Esophagus squamous epithelium (tissue), 5 donors: ENCODE results near the gene ANK3. TPM values are rescaled to one million over a fixed set of nuclear protein-coding genes. Genes with fewer than 3 reads are reported as not detected.
A peak's percentile ranks its signal among the peaks of the same experiment; 100 is the strongest.

Experiments used
- DNase-seq: peaks from one replicate; lab custom pipeline; 2025; lab: John Stamatoyannopoulos, UW
- H3K27ac ChIP-seq, 4 donors: fragments of 200-600 bp; sonication (generic); one replicate each; pipeline ENCODE4 v1.5.1; 2016 to 2019; ENCODE audit warnings: mild to moderate bottlenecking in 1 of 4
- H3K27me3 ChIP-seq, 4 donors: fragments of 200-600 bp; sonication (generic); 1 replicate in 3 of 4; 2 replicates in 1 of 4; pipeline versions ENCODE4 v1.5.1 to v1.6.0; 2017 to 2021; ENCODE audit warnings: antibody characterized with exemption in 1 of 4
- H3K36me3 ChIP-seq, 3 donors: fragments of 200-600 bp; sonication (generic); one replicate each; pipeline ENCODE4 v1.5.1; 2016 to 2019
- H3K4me1 ChIP-seq, 3 donors: fragments of 200-600 bp; sonication (generic); one replicate each; pipeline ENCODE4 v1.5.1; 2017 to 2019
- H3K4me3 ChIP-seq, 4 donors: fragments of 200-600 bp; sonication (generic); 1 replicate in 3 of 4; 2 replicates in 1 of 4; pipeline ENCODE4 v1.5.1; 2016 to 2019; ENCODE audit warnings: mild to moderate bottlenecking in 2 of 4, moderate library complexity in 1 of 4
- H3K9me3 ChIP-seq, 3 donors: fragments of 200-600 bp; sonication (generic); one replicate each; pipeline ENCODE4 v1.5.1; 2016 to 2019
- POLR2A ChIP-seq, 4 donors: fragments of 450-650 bp; IDR thresholded peaks; one replicate each; pipeline ENCODE4 v1.6.1; 2017; ENCODE audit warnings: antibody characterized with exemption in 4 of 4, mild to moderate bottlenecking in 4 of 4, moderate library complexity in 3 of 4
- WGBS, 2 donors: methylation state at CpG; one replicate each; pipeline ENCODE4 v1.1.5; 2018; 5-methylcytosine and 5-hydroxymethylcytosine counted together
- intact Hi-C: fragments of 100-400 bp; cut with DNase I; formaldehyde crosslinking; loops from one replicate; pipeline ENCODE4 v1.15.0; 2022
- total RNA-seq, 4 donors: library from RNA; depleted of rRNA; stranded (reverse); fragments of >200 nt; gene quantifications; one replicate each; pipeline ENCODE4 v1.1.0, GENCODE V29; 2016
- TF ChIP-seq, protein P1 (sequence below), 6 experiments: fragments of 450-650 bp in 4 of 6; fragments of 200-600 bp in 2 of 6; sonication (generic) in 2 of 6; IDR thresholded peaks; one replicate each; pipeline ENCODE4 v1.5.1; 2016 to 2019; ENCODE audit warnings: antibody characterized with exemption in 6 of 6, mild to moderate bottlenecking in 4 of 6, moderate library complexity in 4 of 6
- donor health status: DM: yes; HTN: yes; CAD: no.

Gene ANK3
- total RNA-seq, 4 donors from 2014 or later = 23.1 to 59.1 (median 33.0) TPM

DNA sequence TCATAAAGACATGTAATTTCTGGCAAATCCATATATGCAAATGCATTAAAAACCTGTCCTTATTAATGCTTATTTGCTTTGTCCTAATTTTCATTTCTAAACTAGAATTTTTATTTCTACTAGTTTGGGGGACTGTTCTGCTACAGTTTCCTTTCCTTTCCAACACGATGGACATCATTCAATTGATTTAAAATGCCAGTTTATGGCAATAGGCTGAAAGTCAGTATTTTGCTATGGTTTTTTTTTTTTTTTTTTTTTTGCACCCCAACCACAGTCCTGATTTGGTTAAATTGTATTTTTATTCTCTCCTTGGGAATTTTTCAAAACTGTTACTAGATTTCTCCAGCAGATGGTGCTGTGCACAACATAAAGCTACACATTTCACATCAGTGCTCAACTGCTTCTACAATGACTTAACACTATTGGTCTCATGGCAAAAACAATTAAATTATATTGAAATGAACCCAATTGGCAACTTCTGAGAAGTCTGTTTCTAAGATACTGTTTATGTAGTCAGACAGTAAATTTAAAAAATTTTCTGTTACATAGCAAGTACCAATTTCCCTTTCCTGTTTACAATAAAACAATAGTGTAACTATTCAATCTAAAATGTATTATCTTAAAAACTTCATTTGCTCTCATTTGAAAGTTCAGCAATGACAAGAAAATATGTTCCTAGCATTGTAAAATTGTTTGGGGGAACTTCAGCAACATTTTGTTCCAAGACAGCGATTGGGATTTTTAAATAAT is 289.5 kb downstream of the ANK3 start:
- WGBS, 2 donors = 53 to 59% methylated on average over 2 of the region's 2 CpGs
- no peak for DNase-seq
- Histone ChIP-seq H3K36me3 (peaks cover 0 to 5% (median 0%) of the 10 kb centered on the region in 3 donors), H3K27me3 (no peaks in the 10 kb centered on the region), H3K4me1 (no peaks in the 10 kb centered on the region), H3K4me3 (no peak overlapping the region), H3K9me3 (no peaks in the 10 kb centered on the region), H3K27ac (no peak overlapping the region)
- TF ChIP-seq, protein P1, sequence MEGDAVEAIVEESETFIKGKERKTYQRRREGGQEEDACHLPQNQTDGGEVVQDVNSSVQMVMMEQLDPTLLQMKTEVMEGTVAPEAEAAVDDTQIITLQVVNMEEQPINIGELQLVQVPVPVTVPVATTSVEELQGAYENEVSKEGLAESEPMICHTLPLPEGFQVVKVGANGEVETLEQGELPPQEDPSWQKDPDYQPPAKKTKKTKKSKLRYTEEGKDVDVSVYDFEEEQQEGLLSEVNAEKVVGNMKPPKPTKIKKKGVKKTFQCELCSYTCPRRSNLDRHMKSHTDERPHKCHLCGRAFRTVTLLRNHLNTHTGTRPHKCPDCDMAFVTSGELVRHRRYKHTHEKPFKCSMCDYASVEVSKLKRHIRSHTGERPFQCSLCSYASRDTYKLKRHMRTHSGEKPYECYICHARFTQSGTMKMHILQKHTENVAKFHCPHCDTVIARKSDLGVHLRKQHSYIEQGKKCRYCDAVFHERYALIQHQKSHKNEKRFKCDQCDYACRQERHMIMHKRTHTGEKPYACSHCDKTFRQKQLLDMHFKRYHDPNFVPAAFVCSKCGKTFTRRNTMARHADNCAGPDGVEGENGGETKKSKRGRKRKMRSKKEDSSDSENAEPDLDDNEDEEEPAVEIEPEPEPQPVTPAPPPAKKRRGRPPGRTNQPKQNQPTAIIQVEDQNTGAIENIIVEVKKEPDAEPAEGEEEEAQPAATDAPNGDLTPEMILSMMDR (IDR thresholded peaks at IDR 0.05) = peak; percentile 42 to 62 (median 54)
- TF ChIP-seq POLR2A (IDR thresholded peaks at IDR 0.05) = no peak
- intact Hi-C loops = loop anchor here (10.0 kb wide), 3 partner anchors 105 to 545 kb away; no protein-coding TSS in a partner anchor

DNA sequence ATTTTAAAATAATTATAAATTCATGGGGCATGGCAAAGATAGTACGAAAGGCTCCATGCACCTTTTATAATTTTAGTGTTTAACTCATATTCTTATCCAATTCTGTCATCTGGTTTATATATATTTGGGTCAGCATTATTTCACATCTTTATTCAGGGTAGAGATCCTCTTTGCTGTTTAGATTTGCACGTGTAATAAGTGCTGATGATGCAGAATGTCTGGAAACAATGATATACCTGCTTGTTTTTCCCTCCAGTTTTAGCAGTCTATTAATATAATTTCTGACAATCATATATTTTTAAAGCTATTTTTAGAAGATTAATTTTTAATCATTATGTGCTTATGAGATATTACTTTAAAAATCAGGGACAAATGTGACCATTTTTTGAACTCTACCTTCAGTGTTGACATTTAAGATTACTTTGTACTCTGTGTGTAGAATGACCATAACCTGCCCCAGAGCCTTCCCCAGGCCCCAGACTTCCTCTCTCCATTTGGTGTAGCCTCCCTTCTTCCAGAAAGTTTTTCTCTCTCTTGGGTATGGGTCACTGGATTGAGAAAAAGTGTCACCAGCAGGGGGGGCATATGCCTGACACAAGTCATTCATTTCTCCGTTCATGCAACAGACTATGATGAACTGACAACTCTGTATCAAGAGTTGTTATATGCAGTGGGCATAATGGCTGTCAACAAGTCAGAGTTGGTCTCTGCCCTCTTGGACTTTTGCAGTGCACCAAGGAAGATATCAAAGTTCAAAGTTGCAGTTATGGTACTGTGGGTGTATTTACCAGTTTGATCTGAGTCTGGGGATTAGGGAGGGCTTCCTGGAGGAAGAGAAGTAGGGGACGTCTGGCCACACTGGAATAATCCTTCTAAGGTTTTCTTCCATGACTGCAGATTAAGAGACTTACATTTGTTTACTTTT is 290.7 kb downstream of the ANK3 start:
- WGBS, 2 donors = 57 to 64% methylated on average over 4 of the region's 4 CpGs
- TF ChIP-seq, protein P1 (IDR thresholded peaks at IDR 0.05) = peak in 1 of 6 experiments; percentile 13
- no peak for TF ChIP-seq POLR2A (IDR thresholded peaks at IDR 0.05)
- no peak overlapping the region for H3K4me3 ChIP-seq
- DNase-seq = no peak
- no peaks in the 10 kb centered on the region for H3K36me3 ChIP-seq
- intact Hi-C loops = loop anchor here (10.0 kb wide), 1 partner anchor 336 kb away; no protein-coding TSS in a partner anchor
- H3K27me3 ChIP-seq = no peaks in the 10 kb centered on the region
- no peak overlapping the region for H3K27ac ChIP-seq
- H3K9me3 ChIP-seq = no peaks in the 10 kb centered on the region
- no peaks in the 10 kb centered on the region for H3K4me1 ChIP-seq

- no peaks in the 10 kb centered on the region for H3K36me3 ChIP-seq
These were observed 292.7 kb downstream of the ANK3 start for GRCh38 chr10:60096761-60097513.

GRCh38 chr10:60093317-60093716 is 296.4 kb downstream of the ANK3 start:
- intact Hi-C loops = loop anchor here (10.0 kb wide), 1 partner anchor 341 kb away; no protein-coding TSS in a partner anchor
- Histone ChIP-seq H3K4me1 (no peaks in the 10 kb centered on the region), H3K9me3 (no peaks in the 10 kb centered on the region), H3K27me3 (no peaks in the 10 kb centered on the region), H3K36me3 (peaks cover 0 to 3% (median 0%) of the 10 kb centered on the region in 3 donors), H3K4me3 (no peak overlapping the region), H3K27ac (no peak overlapping the region)
- no peak for TF ChIP-seq POLR2A (IDR thresholded peaks at IDR 0.05)
- TF ChIP-seq, protein P1 (IDR thresholded peaks at IDR 0.05) = no peak
- DNase-seq = no peak
- WGBS, 2 donors = 82 to 87% methylated on average over 3 of the region's 3 CpGs

More at GRCh38 chr10:60096761-60097513, 292.7 kb downstream of the ANK3 start:
- H3K27ac ChIP-seq = no peak overlapping the region
- no peaks in the 10 kb centered on the region for H3K27me3 ChIP-seq
- intact Hi-C loops = loop anchor here (10.0 kb wide), 1 partner anchor 338 kb away; no protein-coding TSS in a partner anchor
- no peak for TF ChIP-seq POLR2A (IDR thresholded peaks at IDR 0.05)
- no peak for DNase-seq
- H3K4me3 ChIP-seq = no peak overlapping the region
- H3K4me1 ChIP-seq = no peaks in the 10 kb centered on the region
- H3K9me3 ChIP-seq = no peaks in the 10 kb centered on the region
- WGBS, 2 donors = 67 to 73% methylated on average over 5 of the region's 5 CpGs

DNA sequence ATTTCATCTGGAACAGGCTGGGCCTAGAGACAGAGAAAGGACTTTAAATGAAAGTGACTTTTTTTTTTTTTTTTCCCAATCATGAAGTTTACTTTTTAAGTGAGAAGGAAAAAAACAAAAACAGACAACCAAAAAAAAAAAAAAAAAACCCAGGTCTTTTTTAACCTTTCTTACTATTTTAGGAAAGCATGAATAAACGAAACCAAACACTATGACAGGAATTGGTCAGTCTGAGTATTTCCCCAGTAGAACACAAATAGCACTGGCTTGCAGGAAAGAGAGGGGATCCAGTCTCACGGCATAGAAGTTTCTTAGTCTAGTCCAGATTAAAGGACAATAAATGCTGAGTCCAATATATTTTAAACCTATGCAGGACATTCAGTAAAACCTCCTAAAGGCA is 302.8 kb downstream of the ANK3 start:
- H3K27ac ChIP-seq = no peak overlapping the region
- H3K4me1 ChIP-seq = no peaks in the 10 kb centered on the region
- TF ChIP-seq, protein P1 (IDR thresholded peaks at IDR 0.05) = no peak
- TF ChIP-seq POLR2A (IDR thresholded peaks at IDR 0.05) = no peak
- H3K27me3 ChIP-seq = no peaks in the 10 kb centered on the region
- intact Hi-C loops = no loop called here
- no peak overlapping the region for H3K4me3 ChIP-seq
- 73 to 79% methylated on average over 2 of the region's 2 CpGs for WGBS, 2 donors
- no peaks in the 10 kb centered on the region for H3K9me3 ChIP-seq
- H3K36me3 ChIP-seq = peaks cover 0 to 32% (median 2%) of the 10 kb centered on the region in 3 donors
- no peak for DNase-seq
